ENCODE data around the gene DNAH5.

Gene DNAH5

GRCh38 chr5:13898569-13898968, 45.9 kb downstream of the DNAH5 start:
- CTCF ChIA-PET: no interaction called here
- TF ChIP-seq SUZ12 (IDR thresholded peaks at IDR 0.05) (no peak), CTBP1 (IDR thresholded peaks at IDR 0.05; ENCODE audit: borderline replicate concordance) (no peak), HDGF (IDR thresholded peaks at IDR 0.05; ENCODE audit: borderline replicate concordance) (no peak), ZNF384 (IDR thresholded peaks at IDR 0.05) (no peak), FOXA1 (IDR thresholded peaks at IDR 0.05) (no peak), FOXM1 (IDR thresholded peaks at IDR 0.05; ENCODE audit: borderline replicate concordance) (no peak), LEF1 (IDR thresholded peaks at IDR 0.05; ENCODE audit: borderline replicate concordance) (no peak), NFRKB (IDR thresholded peaks at IDR 0.05) (no peak), ARNT (IDR thresholded peaks at IDR 0.05) (no peak), TARDBP (IDR thresholded peaks at IDR 0.05) (no peak), ELF4 (IDR thresholded peaks at IDR 0.05) (no peak), PKNOX1 (IDR thresholded peaks at IDR 0.05) (no peak)
- no peak for DNase-seq (ENCODE audit: extremely low spot score)
- POLR2A ChIA-PET: no interaction called here

- no peak for DNase-seq (ENCODE audit: extremely low spot score)
- no peak for TF ChIP-seq NFRKB (IDR thresholded peaks at IDR 0.05)
- no peak for TF ChIP-seq L3MBTL2 (conservative IDR thresholded peaks at IDR 0.05)
- TF ChIP-seq BHLHE40 (IDR thresholded peaks at IDR 0.05; ENCODE audit: borderline replicate concordance): no peak
- TF ChIP-seq TARDBP (IDR thresholded peaks at IDR 0.05): no peak
- TF ChIP-seq FOXA1 (IDR thresholded peaks at IDR 0.05): no peak
- CTCF ChIA-PET: no interaction called here
- POLR2A ChIA-PET: no interaction called here
Observed at GRCh38 chr5:13878357-13878756, 66.1 kb downstream of the DNAH5 start.

- ChIA-PET CTCF (no interaction called here), POLR2A (no interaction called here)
- peak; percentile 28 for DNase-seq (ENCODE audit: extremely low spot score)
- TF ChIP-seq LEF1 (IDR thresholded peaks at IDR 0.05; ENCODE audit: borderline replicate concordance): no peak
- TF ChIP-seq PKNOX1 (IDR thresholded peaks at IDR 0.05): no peak
- TF ChIP-seq HDGF (IDR thresholded peaks at IDR 0.05; ENCODE audit: borderline replicate concordance): no peak
- no peak for TF ChIP-seq NFRKB (IDR thresholded peaks at IDR 0.05)
- no peak for TF ChIP-seq L3MBTL2 (conservative IDR thresholded peaks at IDR 0.05)
- TF ChIP-seq ARNT (IDR thresholded peaks at IDR 0.05): no peak
- TF ChIP-seq ELF4 (IDR thresholded peaks at IDR 0.05): no peak
- TF ChIP-seq SUZ12 (IDR thresholded peaks at IDR 0.05): no peak
- no peak for TF ChIP-seq FOXM1 (IDR thresholded peaks at IDR 0.05; ENCODE audit: borderline replicate concordance)
- no peak for TF ChIP-seq CTBP1 (IDR thresholded peaks at IDR 0.05; ENCODE audit: borderline replicate concordance)
- TF ChIP-seq SP1 (IDR thresholded peaks at IDR 0.05): no peak
- no peak for TF ChIP-seq ZNF384 (IDR thresholded peaks at IDR 0.05)
- TF ChIP-seq BHLHE40 (IDR thresholded peaks at IDR 0.05; ENCODE audit: borderline replicate concordance): no peak
- no peak for TF ChIP-seq FOXA1 (IDR thresholded peaks at IDR 0.05)
- no peak for TF ChIP-seq TARDBP (IDR thresholded peaks at IDR 0.05)
- no peak for TF ChIP-seq FOXK2 (IDR thresholded peaks at IDR 0.05)
Observed at GRCh38 chr5:13866792-13867191, 77.7 kb downstream of the DNAH5 start.

GRCh38 chr5:13865312-13865711, 79.2 kb downstream of the DNAH5 start:
- ChIA-PET CTCF (no interaction called here), POLR2A (no interaction called here)
- DNase-seq (ENCODE audit: extremely low spot score): no peak
- TF ChIP-seq ELF4 (IDR thresholded peaks at IDR 0.05): no peak
- no peak for TF ChIP-seq HDGF (IDR thresholded peaks at IDR 0.05; ENCODE audit: borderline replicate concordance)
- no peak for TF ChIP-seq FOXA1 (IDR thresholded peaks at IDR 0.05)
- TF ChIP-seq LEF1 (IDR thresholded peaks at IDR 0.05; ENCODE audit: borderline replicate concordance): no peak
- TF ChIP-seq SP1 (IDR thresholded peaks at IDR 0.05): no peak
- no peak for TF ChIP-seq L3MBTL2 (conservative IDR thresholded peaks at IDR 0.05)
- TF ChIP-seq BHLHE40 (IDR thresholded peaks at IDR 0.05; ENCODE audit: borderline replicate concordance): no peak
- no peak for TF ChIP-seq PKNOX1 (IDR thresholded peaks at IDR 0.05)
- no peak for TF ChIP-seq TARDBP (IDR thresholded peaks at IDR 0.05)
- no peak for TF ChIP-seq SUZ12 (IDR thresholded peaks at IDR 0.05)

- POLR2A ChIA-PET: no interaction called here
- no peak for DNase-seq (ENCODE audit: extremely low spot score)
- TF ChIP-seq CTBP1 (IDR thresholded peaks at IDR 0.05; ENCODE audit: borderline replicate concordance) (no peak), ELF4 (IDR thresholded peaks at IDR 0.05) (no peak), ZNF384 (IDR thresholded peaks at IDR 0.05) (no peak), BHLHE40 (IDR thresholded peaks at IDR 0.05; ENCODE audit: borderline replicate concordance) (no peak), ARNT (IDR thresholded peaks at IDR 0.05) (no peak), HDGF (IDR thresholded peaks at IDR 0.05; ENCODE audit: borderline replicate concordance) (no peak), LEF1 (IDR thresholded peaks at IDR 0.05; ENCODE audit: borderline replicate concordance) (no peak), SP1 (IDR thresholded peaks at IDR 0.05) (no peak), TARDBP (IDR thresholded peaks at IDR 0.05) (no peak)
- CTCF ChIA-PET: no interaction called here
Observed at GRCh38 chr5:13860146-13860545, 84.3 kb downstream of the DNAH5 start.

GRCh38 chr5:13859270-13860065, 85.0 kb downstream of the DNAH5 start:
- ChIA-PET CTCF (no interaction called here), POLR2A (no interaction called here)
- no peak for DNase-seq (ENCODE audit: extremely low spot score)
- no peak for TF ChIP-seq SUZ12 (IDR thresholded peaks at IDR 0.05)
- TF ChIP-seq SP1 (IDR thresholded peaks at IDR 0.05): no peak
- no peak for TF ChIP-seq ARNT (IDR thresholded peaks at IDR 0.05)
- TF ChIP-seq LEF1 (IDR thresholded peaks at IDR 0.05; ENCODE audit: borderline replicate concordance): no peak
- TF ChIP-seq FOXA1 (IDR thresholded peaks at IDR 0.05): no peak
- TF ChIP-seq ZNF384 (IDR thresholded peaks at IDR 0.05): no peak
- TF ChIP-seq TARDBP (IDR thresholded peaks at IDR 0.05): no peak
- no peak for TF ChIP-seq BHLHE40 (IDR thresholded peaks at IDR 0.05; ENCODE audit: borderline replicate concordance)
- no peak for TF ChIP-seq PKNOX1 (IDR thresholded peaks at IDR 0.05)
- no peak for TF ChIP-seq HDGF (IDR thresholded peaks at IDR 0.05; ENCODE audit: borderline replicate concordance)
- no peak for TF ChIP-seq L3MBTL2 (conservative IDR thresholded peaks at IDR 0.05)
- TF ChIP-seq CTBP1 (IDR thresholded peaks at IDR 0.05; ENCODE audit: borderline replicate concordance): no peak
- no peak for TF ChIP-seq FOXM1 (IDR thresholded peaks at IDR 0.05; ENCODE audit: borderline replicate concordance)
